ENCODE data around the gene FPR3. TPM values are rescaled to one million over a fixed set of nuclear protein-coding genes. Genes with fewer than 3 reads are reported as not detected.

FPR3 gene
- total and polyA plus RNA-seq, 9 of the 15 experiments (the other 6 are each of a cell fraction or from before 2014, with no cell fraction given) = 0.08 to 0.51 (median 0.22) TPM; not detected in 1

DNA sequence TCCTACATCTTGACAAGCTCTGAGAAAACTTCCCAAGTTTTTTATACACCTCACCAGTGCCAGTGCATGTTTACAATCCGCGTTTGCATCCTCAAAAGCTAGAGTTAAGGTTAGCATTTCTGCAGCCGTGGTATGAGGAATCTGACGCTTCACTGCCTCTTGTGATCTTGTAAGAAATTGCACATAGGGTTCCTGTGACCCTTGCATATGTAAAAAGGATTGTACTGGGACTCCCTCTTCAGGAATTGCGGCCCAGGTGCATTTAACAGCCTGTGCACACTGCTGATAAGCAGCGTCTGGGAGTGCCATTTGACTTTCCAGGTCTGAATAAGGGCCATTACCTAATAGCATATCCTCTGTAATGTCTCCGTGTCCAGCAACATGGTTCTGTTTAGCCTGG, 15.3 kb downstream of the FPR3 start:
- no peak overlapping the region for H3K9ac ChIP-seq (ENCODE audit: insufficient read depth in 1 of 2, low read depth in 2 of 2, low read length in 2 of 2)
- no peaks in the 10 kb centered on the region for H3K36me3 ChIP-seq (ENCODE audit: control insufficient read depth, insufficient read depth, low read length)
- H3K4me3 ChIP-seq = no peak overlapping the region
- no peak overlapping the region for H3K4me2 ChIP-seq (ENCODE audit: insufficient read depth, low read length)
- in situ Hi-C loops (cut with MboI) = no loop called here
- peaks cover 5 to 38% of the 10 kb centered on the region in 2 experiments; a peak in 4 of 5 replicates for H3K4me1 ChIP-seq (replicated peaks in 1 of 2; ENCODE audit: control insufficient read depth in 2 of 2, insufficient read depth in 2 of 2, low read length in 2 of 2)
- H4K20me1 ChIP-seq (replicated peaks; ENCODE audit: control insufficient read depth, insufficient read depth, low read length) = no peaks in the 10 kb centered on the region
- no peaks in the 10 kb centered on the region for H3K9me1 ChIP-seq (ENCODE audit: control insufficient read depth, insufficient read depth, low read length)
- no peak overlapping the region for H3K27ac ChIP-seq (ENCODE audit: extremely low read depth, low read depth, low read length)
- no peaks in the 10 kb centered on the region for H3K79me2 ChIP-seq (ENCODE audit: control insufficient read depth, insufficient read depth, low read length)
- ChIA-PET POLR2A (interaction anchor here (1.1 kb wide), 1 partner anchor 387 kb away, joined by 4 read pairs; no protein-coding TSS in a partner anchor), CTCF (ENCODE audit: low intra/inter-chr PET ratio) (interaction anchor here (0.6 to 0.8 kb wide), 2 partner anchors 8 to 145 kb away, joined by 3 to 5 read pairs; no protein-coding TSS in a partner anchor)
- no peak overlapping the region for H2AFZ ChIP-seq (ENCODE audit: low read depth, low read length)
- peak; percentile 65 for ATAC-seq
- BruUV-seq (replicated peaks) = no TSS peak
- WGBS (ENCODE audit: insufficient coverage, low coverage, missing lambda C conversion rate) = 6% methylated on average over 7 of the region's 7 CpGs
- peak; percentile 72 for FAIRE-seq
- H3K9me3 ChIP-seq (replicated peaks; ENCODE audit: control insufficient read depth, insufficient read depth, low read depth, low read length) = peaks cover 2% of the 10 kb centered on the region; the same call in 1 of the 2 replicates
- H3K27me3 ChIP-seq (ENCODE audit: control insufficient read depth in 2 of 2, insufficient read depth in 2 of 2, low read length in 2 of 2) = no peaks in the 10 kb centered on the region
- intact Hi-C loops (cut with micrococcal nuclease) = loop anchor here (1.0 kb wide), 1 partner anchor 149 kb away; no protein-coding TSS in a partner anchor
- peak in 2 of 4 experiments; percentile 46 to 81 for DNase-seq (ENCODE audit: extremely low read depth in 1 of 4, low spot score in 3 of 4)
- peak; percentile 27; the same call in 1 of the 2 replicates for TF ChIP-seq NCOR1 (IDR thresholded peaks at IDR 0.05)
- peak; percentile 16; the same call in 1 of the 2 replicates for TF ChIP-seq KLF16 (IDR thresholded peaks at IDR 0.05)
- no peak for TF ChIP-seq NR2C1 (IDR thresholded peaks at IDR 0.05)
- TF ChIP-seq NR2C1 (tag; IDR thresholded peaks at IDR 0.05) = 0 out of 2 replicates have a peak, but pooled peaks have one; percentile 12
- TF ChIP-seq NFXL1 (CRISPR knock-in tag; IDR thresholded peaks at IDR 0.05) = no peak
- TF ChIP-seq ARID1B (IDR thresholded peaks at IDR 0.05) = 0 out of 2 replicates have a peak, but pooled peaks have one; percentile 22
- peak; percentile 47; the same call in 1 of the 2 replicates for TF ChIP-seq SMC3 (conservative IDR thresholded peaks at IDR 0.05; ENCODE audit: insufficient read depth, low read depth, low read length)
- TF ChIP-seq TAF1 (IDR thresholded peaks at IDR 0.05; ENCODE audit: control insufficient read depth, extremely low read depth, insufficient read depth, low read length, severe bottlenecking) = no peak
- TF ChIP-seq, protein P1, sequence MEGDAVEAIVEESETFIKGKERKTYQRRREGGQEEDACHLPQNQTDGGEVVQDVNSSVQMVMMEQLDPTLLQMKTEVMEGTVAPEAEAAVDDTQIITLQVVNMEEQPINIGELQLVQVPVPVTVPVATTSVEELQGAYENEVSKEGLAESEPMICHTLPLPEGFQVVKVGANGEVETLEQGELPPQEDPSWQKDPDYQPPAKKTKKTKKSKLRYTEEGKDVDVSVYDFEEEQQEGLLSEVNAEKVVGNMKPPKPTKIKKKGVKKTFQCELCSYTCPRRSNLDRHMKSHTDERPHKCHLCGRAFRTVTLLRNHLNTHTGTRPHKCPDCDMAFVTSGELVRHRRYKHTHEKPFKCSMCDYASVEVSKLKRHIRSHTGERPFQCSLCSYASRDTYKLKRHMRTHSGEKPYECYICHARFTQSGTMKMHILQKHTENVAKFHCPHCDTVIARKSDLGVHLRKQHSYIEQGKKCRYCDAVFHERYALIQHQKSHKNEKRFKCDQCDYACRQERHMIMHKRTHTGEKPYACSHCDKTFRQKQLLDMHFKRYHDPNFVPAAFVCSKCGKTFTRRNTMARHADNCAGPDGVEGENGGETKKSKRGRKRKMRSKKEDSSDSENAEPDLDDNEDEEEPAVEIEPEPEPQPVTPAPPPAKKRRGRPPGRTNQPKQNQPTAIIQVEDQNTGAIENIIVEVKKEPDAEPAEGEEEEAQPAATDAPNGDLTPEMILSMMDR (IDR thresholded peaks at IDR 0.05 in 2 of 3, conservative IDR thresholded peaks at IDR 0.05 in 1 of 3; ENCODE audit: insufficient read depth in 2 of 3, low read depth in 1 of 3, low read length in 3 of 3) = peak; percentile 58 to 95 (median 86)
- TF ChIP-seq TAF15 (IDR thresholded peaks at IDR 0.05; ENCODE audit: low read depth, low read length) = no peak
- TF ChIP-seq ZNF274 (IDR thresholded peaks at IDR 0.05; ENCODE audit: borderline replicate concordance, low read depth, low read length) = no peak
- peak; percentile 37 for TF ChIP-seq CBFA2T3 (IDR thresholded peaks at IDR 0.05)
- TF ChIP-seq TCF7L2 (IDR thresholded peaks at IDR 0.05; ENCODE audit: low read depth, low read length) = no peak
- 0 out of 2 replicates have a peak, but pooled peaks have one; percentile 15 for TF ChIP-seq CBFA2T2 (conservative IDR thresholded peaks at IDR 0.05)
- no peak for TF ChIP-seq DIDO1 (tag; IDR thresholded peaks at IDR 0.05; ENCODE audit: low read depth)
- TF ChIP-seq EP300 (IDR thresholded peaks at IDR 0.05; ENCODE audit: low read length) = peak; percentile 21; the same call in 1 of the 2 replicates
- peak in 1 of 2 experiments; percentile 80; a peak in 3 of 4 replicates for TF ChIP-seq RAD21 (CRISPR knock-in tag; conservative IDR thresholded peaks at IDR 0.05 in 1 of 2, IDR thresholded peaks at IDR 0.05 in 1 of 2)
- 0 out of 2 replicates have a peak, but pooled peaks have one; percentile 38 for TF ChIP-seq TEAD4 (IDR thresholded peaks at IDR 0.05; ENCODE audit: low read length)
- no peak for TF ChIP-seq TEAD4 (CRISPR knock-in tag; IDR thresholded peaks at IDR 0.05; ENCODE audit: borderline replicate concordance)
- peak; percentile 18; the same call in 1 of the 2 replicates for TF ChIP-seq STAG1 (CRISPR knock-in tag; IDR thresholded peaks at IDR 0.05; ENCODE audit: borderline replicate concordance)
- TF ChIP-seq RCOR1 (IDR thresholded peaks at IDR 0.05; ENCODE audit: borderline replicate concordance in 1 of 2, low read depth in 2 of 2, low read length in 2 of 2) = 0 out of 4 replicates have a peak, but pooled peaks of 1 of the 2 experiments have one; percentile 19
- TF ChIP-seq ESRRA (IDR thresholded peaks at IDR 0.05; ENCODE audit: borderline replicate concordance, low read depth) = no peak
- TF ChIP-seq CBX1 (IDR thresholded peaks at IDR 0.05; ENCODE audit: low read depth) = no peak
